HepG2 (cell line): ENCODE measurements around the gene DLG2. TPM values are rescaled to one million over a fixed set of nuclear protein-coding genes. Genes with fewer than 3 reads are reported as not detected.

Experiments used
- ATAC-seq: fragments of 200-7000 bp; cut with Tn5 transposase; 3 replicates; pipeline ENCODE4 v1.9.1; 2020; ENCODE audit warnings: mild to moderate bottlenecking, moderate library complexity
- BruUV-seq: library from RNA; stranded (reverse); fragments of 400-500 nt; replicated peaks from 2 replicates; lab custom pipeline; 2021; lab: Mats Ljungman, UMichigan
- CTCF ChIA-PET: fragments of 300-600 bp; formaldehyde crosslinking; extraction: SDS; loops from one replicate; lab custom pipeline; 2021; ENCODE audit warnings: low total read pairs, inconsistent platforms, low intra/inter-chr PET ratio; lab: Yijun Ruan, JAX
- POLR2A ChIA-PET: fragments of 350-600 bp; sonication (Branson Sonifier 250); formaldehyde crosslinking; loops from one replicate; lab custom pipeline; 2020; ENCODE audit warnings: antibody characterized with exemption, inconsistent platforms; lab: Yijun Ruan, JAX
- DNase-seq: peaks from one replicate; pipeline ENCODE4 v3.0.0-alpha.2; 2015; ENCODE audit warnings: low spot score
- FAIRE-seq: peaks from 3 replicates; lab custom pipeline; 2011; peaks lifted over from hg19 to GRCh38; lab: Jason Lieb, UNC
- H2AFZ ChIP-seq: one replicate; pipeline ENCODE4 v1.6.1; 2011; ENCODE audit warnings: low read length, inconsistent platforms
- H3K27ac ChIP-seq: fragments of 300-600 bp; 3 replicates; pipeline ENCODE4 v1.8.0; 2011; ENCODE audit warnings: mixed run types, mild to moderate bottlenecking, mixed read lengths, low read length, inconsistent platforms; ENCODE audit not compliant: insufficient read depth; ENCODE audit errors: extremely low read length
- H3K27me3 ChIP-seq, 2 experiments: fragments of 200-600 bp in 1 of 2; 2 replicates in 1 of 2; 3 replicates in 1 of 2; pipeline versions ENCODE4 v1.6.0 to v1.8.0; 2011; ENCODE audit warnings: low read length in 2 of 2, mild to moderate bottlenecking in 2 of 2, moderate library complexity in 2 of 2, inconsistent platforms in 1 of 2; ENCODE audit not compliant: insufficient read depth in 2 of 2, control insufficient read depth in 1 of 2
- H3K36me3 ChIP-seq, 2 experiments: fragments of 200-600 bp in 1 of 2; replicated peaks in 1 of 2; 2 replicates in 1 of 2; 3 replicates in 1 of 2; pipeline versions ENCODE4 v1.5.1 to v1.8.0; 2011; ENCODE audit warnings: low read length in 2 of 2, inconsistent platforms in 1 of 2; ENCODE audit not compliant: insufficient read depth in 2 of 2, control insufficient read depth in 1 of 2
- H3K4me1 ChIP-seq: 2 replicates; pipeline ENCODE4 v1.5.1; 2012; ENCODE audit warnings: low read length, inconsistent platforms; ENCODE audit not compliant: insufficient read depth
- H3K4me2 ChIP-seq: 2 replicates; pipeline ENCODE4 v1.6.0; 2011; ENCODE audit warnings: low read depth, low read length, inconsistent platforms
- H3K4me3 ChIP-seq, 3 experiments: fragments of 200-600 bp in 1 of 3; sonication (generic), shearing (Covaris generic) in 1 of 3; replicated peaks in 1 of 3; 2 replicates each; pipeline ENCODE4 v1.5.1; 2011 to 2016; ENCODE audit warnings: low read length in 3 of 3, inconsistent platforms in 2 of 3, low read depth in 2 of 3, mild to moderate bottlenecking in 2 of 3, control low read depth in 1 of 3, mixed read lengths in 1 of 3; ENCODE audit not compliant: insufficient read depth in 1 of 3
- H3K79me2 ChIP-seq: one replicate; pipeline ENCODE4 v1.6.1; 2011; ENCODE audit warnings: low read length, inconsistent platforms; ENCODE audit not compliant: insufficient read depth
- H3K9ac ChIP-seq: 2 replicates; pipeline ENCODE4 v1.6.0; 2011; ENCODE audit warnings: mild to moderate bottlenecking, low read depth, low read length, inconsistent platforms; ENCODE audit not compliant: insufficient read depth
- H3K9me3 ChIP-seq: 2 replicates; pipeline ENCODE4 v1.5.1; 2012; ENCODE audit warnings: mild to moderate bottlenecking, low read length
- H4K20me1 ChIP-seq: 2 replicates; pipeline ENCODE4 v1.6.0; 2011; ENCODE audit warnings: inconsistent platforms, mild to moderate bottlenecking, low read length, moderate library complexity; ENCODE audit not compliant: insufficient read depth
- ASH2L ChIP-seq: fragments of 300-600, 200-600 bp; sonication (generic); IDR thresholded peaks from 2 replicates; pipeline ENCODE4 v1.7.0; 2017; ENCODE audit warnings: low read depth, mild to moderate bottlenecking, moderate library complexity, mixed read lengths, low read length; ENCODE audit not compliant: insufficient read length
- HOXA7 ChIP-seq: sonication (generic); formaldehyde crosslinking; IDR thresholded peaks from 2 replicates; pipeline ENCODE4 v1.8.1; 2022; ENCODE audit warnings: mild to moderate bottlenecking, missing genetic modification reagents, moderate library complexity
- POGZ ChIP-seq: sonication (generic); formaldehyde crosslinking; IDR thresholded peaks from 2 replicates; pipeline ENCODE4 v1.4.0; 2020; ENCODE audit warnings: mild to moderate bottlenecking, missing genetic modification reagents
- YY1 ChIP-seq: IDR thresholded peaks from 2 replicates; pipeline ENCODE4 v1.6.1; 2011; ENCODE audit warnings: low read length, low read depth, moderate library complexity, mild to moderate bottlenecking; ENCODE audit not compliant: insufficient read depth, insufficient replicate concordance
- ZBTB21 ChIP-seq: sonication (generic); formaldehyde crosslinking; IDR thresholded peaks from 2 replicates; pipeline ENCODE4 v1.4.0; 2020; ENCODE audit warnings: missing genetic modification reagents
- ZNF207 ChIP-seq: fragments of 450-650 bp; IDR thresholded peaks from 2 replicates; pipeline ENCODE4 v1.6.1; 2016; ENCODE audit warnings: antibody characterized with exemption, borderline replicate concordance
- ZNF577 ChIP-seq: sonication (generic); formaldehyde crosslinking; IDR thresholded peaks from 2 replicates; pipeline ENCODE4 v1.4.0; 2020; ENCODE audit warnings: mild to moderate bottlenecking, low read depth, missing genetic modification reagents, borderline replicate concordance
- WGBS: methylation state at CpG from one replicate; pipeline ENCODE4 v1.1.6; 2017; ENCODE audit warnings: low lambda C conversion rate; 5-methylcytosine and 5-hydroxymethylcytosine counted together
- in situ Hi-C: cut with HindIII; loops from 2 replicates; pipeline ENCODE4 v1.10.0; 2017; ENCODE audit warnings: low pct_unique_long_range_greater_than_20kb; ENCODE audit not compliant: extremely low pct_ligation_motif_present
- intact Hi-C: fragments of 100-400 bp; cut with micrococcal nuclease; formaldehyde crosslinking; loops from one replicate; pipeline ENCODE4 v1.10.0; 2022; ENCODE audit not compliant: unreplicated experiment
- polyA plus RNA-seq, 8 experiments: library from polyadenylated mRNA; depleted of rRNA in 3 of 8; stranded (reverse) in 7 of 8; unstranded in 1 of 8; fragments of >200 nt; fragmentation: Illumina TruSeq in 4 of 8; extraction: Trizol in 4 of 8; gene quantifications; 2 replicates each; pipeline versions ENCODE4 v1.2.1 to v1.2.3, GENCODE V29; 2011 to 2016; ENCODE audit warnings: low read depth in 4 of 8, missing spikeins in 1 of 8, mixed read lengths in 1 of 8; ENCODE audit not compliant: insufficient read depth in 1 of 8
- total RNA-seq, 5 experiments: library from RNA; depleted of rRNA; stranded (reverse); fragments of >200 nt; fragmentation: Illumina TruSeq; extraction: Trizol; gene quantifications; 2 replicates each; pipeline ENCODE4 v1.2.3, GENCODE V29; 2016; ENCODE audit warnings: low read depth in 1 of 5
- TF ChIP-seq, protein P1 (sequence below): sonication (generic); formaldehyde crosslinking; IDR thresholded peaks from 2 replicates; pipeline ENCODE4 v1.4.0; 2020; ENCODE audit warnings: missing genetic modification reagents, borderline replicate concordance
- TF ChIP-seq, protein P2 (sequence below): sonication (generic); formaldehyde crosslinking; IDR thresholded peaks from 2 replicates; pipeline ENCODE4 v1.8.0; 2022; ENCODE audit warnings: missing genetic modification reagents, mild to moderate bottlenecking, moderate library complexity, borderline replicate concordance
- TF ChIP-seq, protein P3 (sequence below): sonication (generic); IDR thresholded peaks from 2 replicates; pipeline ENCODE4 v1.6.1; 2016; ENCODE audit warnings: low read depth, borderline replicate concordance

The DLG2 gene
- total and polyA plus RNA-seq, 2 of the 13 experiments (the other 11 are each of a cell fraction or from before 2014, with no cell fraction given), result 0.46 to 1.0 TPM

DNA sequence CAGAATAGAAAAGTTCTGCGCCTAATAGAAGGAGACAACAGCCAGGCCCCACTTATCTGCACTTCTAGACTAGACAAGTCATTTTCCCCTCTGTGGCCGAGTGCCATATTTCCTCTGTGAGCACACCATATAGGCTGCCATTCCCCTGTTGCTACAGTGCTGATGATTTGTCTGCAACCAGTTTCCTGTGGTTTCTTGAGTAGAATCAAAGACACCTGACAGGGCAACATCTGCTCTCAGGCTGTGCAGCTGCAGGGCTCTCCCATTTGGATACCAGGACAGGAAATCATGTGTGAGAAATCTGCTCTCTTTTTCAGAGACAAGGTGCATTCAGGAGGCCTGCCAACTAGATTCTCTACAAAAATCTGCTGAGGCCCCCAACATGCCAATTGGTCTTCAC lies 879.3 kb downstream of the DLG2 start:
- H3K9ac ChIP-seq, result no peak overlapping the region
- TF ChIP-seq ZBTB21 (CRISPR knock-in tag) (no peak), ZNF577 (CRISPR knock-in tag) (no peak), POGZ (no peak), ASH2L (no peak), ZNF207 (no peak), HOXA7 (CRISPR knock-in tag) (no peak), YY1 (no peak)
- TF ChIP-seq, protein P1, sequence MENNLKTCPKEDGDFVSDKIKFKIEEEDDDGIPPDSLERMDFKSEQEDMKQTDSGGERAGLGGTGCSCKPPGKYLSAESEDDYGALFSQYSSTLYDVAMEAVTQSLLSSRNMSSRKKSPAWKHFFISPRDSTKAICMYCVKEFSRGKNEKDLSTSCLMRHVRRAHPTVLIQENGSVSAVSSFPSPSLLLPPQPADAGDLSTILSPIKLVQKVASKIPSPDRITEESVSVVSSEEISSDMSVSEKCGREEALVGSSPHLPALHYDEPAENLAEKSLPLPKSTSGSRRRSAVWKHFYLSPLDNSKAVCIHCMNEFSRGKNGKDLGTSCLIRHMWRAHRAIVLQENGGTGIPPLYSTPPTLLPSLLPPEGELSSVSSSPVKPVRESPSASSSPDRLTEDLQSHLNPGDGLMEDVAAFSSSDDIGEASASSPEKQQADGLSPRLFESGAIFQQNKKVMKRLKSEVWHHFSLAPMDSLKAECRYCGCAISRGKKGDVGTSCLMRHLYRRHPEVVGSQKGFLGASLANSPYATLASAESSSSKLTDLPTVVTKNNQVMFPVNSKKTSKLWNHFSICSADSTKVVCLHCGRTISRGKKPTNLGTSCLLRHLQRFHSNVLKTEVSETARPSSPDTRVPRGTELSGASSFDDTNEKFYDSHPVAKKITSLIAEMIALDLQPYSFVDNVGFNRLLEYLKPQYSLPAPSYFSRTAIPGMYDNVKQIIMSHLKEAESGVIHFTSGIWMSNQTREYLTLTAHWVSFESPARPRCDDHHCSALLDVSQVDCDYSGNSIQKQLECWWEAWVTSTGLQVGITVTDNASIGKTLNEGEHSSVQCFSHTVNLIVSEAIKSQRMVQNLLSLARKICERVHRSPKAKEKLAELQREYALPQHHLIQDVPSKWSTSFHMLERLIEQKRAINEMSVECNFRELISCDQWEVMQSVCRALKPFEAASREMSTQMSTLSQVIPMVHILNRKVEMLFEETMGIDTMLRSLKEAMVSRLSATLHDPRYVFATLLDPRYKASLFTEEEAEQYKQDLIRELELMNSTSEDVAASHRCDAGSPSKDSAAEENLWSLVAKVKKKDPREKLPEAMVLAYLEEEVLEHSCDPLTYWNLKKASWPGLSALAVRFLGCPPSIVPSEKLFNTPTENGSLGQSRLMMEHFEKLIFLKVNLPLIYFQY, result no peak
- TF ChIP-seq, protein P2, sequence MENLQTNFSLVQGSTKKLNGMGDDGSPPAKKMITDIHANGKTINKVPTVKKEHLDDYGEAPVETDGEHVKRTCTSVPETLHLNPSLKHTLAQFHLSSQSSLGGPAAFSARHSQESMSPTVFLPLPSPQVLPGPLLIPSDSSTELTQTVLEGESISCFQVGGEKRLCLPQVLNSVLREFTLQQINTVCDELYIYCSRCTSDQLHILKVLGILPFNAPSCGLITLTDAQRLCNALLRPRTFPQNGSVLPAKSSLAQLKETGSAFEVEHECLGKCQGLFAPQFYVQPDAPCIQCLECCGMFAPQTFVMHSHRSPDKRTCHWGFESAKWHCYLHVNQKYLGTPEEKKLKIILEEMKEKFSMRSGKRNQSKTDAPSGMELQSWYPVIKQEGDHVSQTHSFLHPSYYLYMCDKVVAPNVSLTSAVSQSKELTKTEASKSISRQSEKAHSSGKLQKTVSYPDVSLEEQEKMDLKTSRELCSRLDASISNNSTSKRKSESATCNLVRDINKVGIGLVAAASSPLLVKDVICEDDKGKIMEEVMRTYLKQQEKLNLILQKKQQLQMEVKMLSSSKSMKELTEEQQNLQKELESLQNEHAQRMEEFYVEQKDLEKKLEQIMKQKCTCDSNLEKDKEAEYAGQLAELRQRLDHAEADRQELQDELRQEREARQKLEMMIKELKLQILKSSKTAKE (CRISPR knock-in tag), result no peak
- TF ChIP-seq, protein P3, sequence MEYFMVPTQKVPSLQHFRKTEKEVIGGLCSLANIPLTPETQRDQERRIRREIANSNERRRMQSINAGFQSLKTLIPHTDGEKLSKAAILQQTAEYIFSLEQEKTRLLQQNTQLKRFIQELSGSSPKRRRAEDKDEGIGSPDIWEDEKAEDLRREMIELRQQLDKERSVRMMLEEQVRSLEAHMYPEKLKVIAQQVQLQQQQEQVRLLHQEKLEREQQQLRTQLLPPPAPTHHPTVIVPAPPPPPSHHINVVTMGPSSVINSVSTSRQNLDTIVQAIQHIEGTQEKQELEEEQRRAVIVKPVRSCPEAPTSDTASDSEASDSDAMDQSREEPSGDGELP, result no peak
- H3K79me2 ChIP-seq, result no peaks in the 10 kb centered on the region
- ATAC-seq (no peak), FAIRE-seq (no peak), DNase-seq (no peak)
- ChIA-PET CTCF (no interaction called here), POLR2A (no interaction called here)
- H4K20me1 ChIP-seq, result no peaks in the 10 kb centered on the region
- no peaks in the 10 kb centered on the region for H3K36me3 ChIP-seq
- no peak overlapping the region for H2AFZ ChIP-seq
- no TSS peak for BruUV-seq
- no peaks in the 10 kb centered on the region for H3K27me3 ChIP-seq
- in situ Hi-C loops (no loop called here), intact Hi-C loops (no loop called here)
- no peaks in the 10 kb centered on the region for H3K4me1 ChIP-seq
- no peak overlapping the region for H3K27ac ChIP-seq
- WGBS, result 17% methylated on average over 2 of the region's 2 CpGs
- no peak overlapping the region for H3K4me2 ChIP-seq
- H3K9me3 ChIP-seq, result no peaks in the 10 kb centered on the region
- H3K4me3 ChIP-seq, result no peak overlapping the region
